Hair follicle dermal papilla cell (primary cell): ENCODE measurements around the gene NCKAP5L. TPM values are rescaled to one million over a fixed set of nuclear protein-coding genes. Genes with fewer than 3 reads are reported as not detected.

Experiments used
- small RNA-seq: library from RNA; depleted of rRNA; stranded (forward); fragments of <200 nt; gene quantifications from one replicate; pipeline ENCODE3, GENCODE V24; 2012
- total RNA-seq: library from RNA; depleted of rRNA; stranded (reverse); fragments of >200 nt; gene quantifications from 2 replicates; pipeline ENCODE4 v1.2.3, GENCODE V29; 2012

Gene NCKAP5L
- total RNA-seq = 51.2 and 59.9 TPM in 2 replicates

GRCh38 chr12:49828133-49829091, at the start of gene NCKAP5L:
Gene NCKAP5L, minus strand, starts transcription at chr12:49828413. Its CDS starts 24,369 bp downstream, at chr12:49804044.

GRCh38 chr12:49842519-49843352, 14.5 kb upstream of the NCKAP5L start, which contains the start of gene BCDIN3D:
Gene BCDIN3D, minus strand, starts transcription at chr12:49843106. Its CDS starts 19 bp downstream, at chr12:49843087.

Small RNA genes within 50 kb of the gene (small RNA-seq; reads per million reads assigned to genes)
- gene LSM6P2 = not detected

Other genes starting within 250 kb of the NCKAP5L start
- 0.49 and 0.61 TPM in 2 replicates for gene FAM186B, start 222.8 kb downstream of the NCKAP5L start, total RNA-seq
- 10.9 and 13.6 TPM in 2 replicates for gene PRPF40B, start 204.9 kb downstream of the NCKAP5L start, total RNA-seq
- gene FMNL3, start 121.0 kb downstream of the NCKAP5L start, total RNA-seq = 47.7 and 58.7 TPM in 2 replicates
- 356 and 360 TPM in 2 replicates for gene TMBIM6, start 86.9 kb downstream of the NCKAP5L start, total RNA-seq
- gene BCDIN3D, start 14.7 kb upstream of the NCKAP5L start, total RNA-seq = 3.4 and 3.9 TPM in 2 replicates
- gene FAIM2, start 75.5 kb upstream of the NCKAP5L start, total RNA-seq = 0.97 and 1.5 TPM in 2 replicates
- not detected in 2 replicates for gene AQP2, start 122.3 kb upstream of the NCKAP5L start, total RNA-seq
- not detected in 2 replicates for gene AQP5, start 133.5 kb upstream of the NCKAP5L start, total RNA-seq
- not detected in 2 replicates for gene AQP6, start 144.5 kb upstream of the NCKAP5L start, total RNA-seq
- gene RACGAP1, start 197.1 kb upstream of the NCKAP5L start, total RNA-seq = 22.6 and 23.8 TPM in 2 replicates
- 1.6 and 1.9 TPM in 2 replicates for gene ASIC1, start 229.2 kb upstream of the NCKAP5L start, total RNA-seq